Sigmoid colon (tissue), 7 donors: ENCODE measurements around the gene PPP1R26. TPM values are rescaled to one million over a fixed set of nuclear protein-coding genes. Genes with fewer than 3 reads are reported as not detected.
"Not testable (repeated sequence)": the region's sequence is repeated elsewhere in the genome, so short reads cannot be mapped to it uniquely, and the experiment has no call there.

Experiments
- DNase-seq: peaks from one replicate; pipeline ENCODE4 v3.0.0-alpha.2; 2019
- H3K27ac ChIP-seq, 4 donors: fragments of 200-600 bp; sonication (generic); one replicate each; pipeline ENCODE4 v1.5.1; 2016 to 2019; ENCODE audit warnings: mild to moderate bottlenecking in 1 of 4
- H3K27me3 ChIP-seq, 3 donors: fragments of 200-600 bp; sonication (generic); one replicate each; pipeline ENCODE4 v1.5.1; 2019; ENCODE audit warnings: mild to moderate bottlenecking in 1 of 3
- H3K36me3 ChIP-seq, 4 donors: fragments of 200-600 bp; sonication (generic); one replicate each; pipeline ENCODE4 v1.5.1; 2016 to 2019
- H3K4me1 ChIP-seq, 4 donors: fragments of 200-600 bp; sonication (generic); one replicate each; pipeline ENCODE4 v1.5.1; 2017 to 2019
- H3K4me3 ChIP-seq, 4 donors: fragments of 200-600 bp; sonication (generic); one replicate each; pipeline ENCODE4 v1.5.1; 2017 to 2019; ENCODE audit warnings: mild to moderate bottlenecking in 2 of 4, moderate library complexity in 1 of 4
- H3K9me3 ChIP-seq, 4 donors: fragments of 200-600 bp in 3 of 4; sonication (generic) in 3 of 4; one replicate each; pipeline versions ENCODE4 v1.5.1 to v1.6.1; 2013 to 2019
- CTCF ChIP-seq, 4 experiments: fragments of 450-650 bp in 3 of 4; fragments of 200-600 bp in 1 of 4; IDR thresholded peaks; one replicate each; pipeline ENCODE4 v1.5.1; 2016 to 2019; ENCODE audit warnings: antibody characterized with exemption in 4 of 4, mild to moderate bottlenecking in 3 of 4, moderate library complexity in 2 of 4
- EP300 ChIP-seq, 4 donors: sonication (generic); formaldehyde crosslinking; IDR thresholded peaks; one replicate each; pipeline ENCODE4 v1.6.1; 2017; ENCODE audit warnings: antibody characterized with exemption in 4 of 4
- POLR2A ChIP-seq, 2 donors: fragments of 450-650 bp; IDR thresholded peaks; one replicate each; pipeline ENCODE4 v1.6.1; 2016; ENCODE audit warnings: antibody characterized with exemption in 2 of 2, mild to moderate bottlenecking in 2 of 2, moderate library complexity in 2 of 2
- POLR2AphosphoS5 ChIP-seq, 4 donors: sonication (generic); formaldehyde crosslinking; IDR thresholded peaks; one replicate each; pipeline ENCODE4 v1.6.1; 2017; ENCODE audit warnings: antibody characterized with exemption in 4 of 4
- WGBS, 2 donors: extraction: QIAGEN DNeasy Blood & Tissue Kit; methylation state at CpG; one replicate each; pipeline ENCODE4 v1.1.7; 2013; 5-methylcytosine and 5-hydroxymethylcytosine counted together
- intact Hi-C: fragments of 100-400 bp; cut with DNase I; formaldehyde crosslinking; loops from one replicate; pipeline ENCODE4 v1.15.1; 2023
- polyA plus RNA-seq, 3 donors: library from polyadenylated mRNA; stranded (reverse); fragments of 200-250 nt; gene quantifications; one replicate each; pipeline ENCODE4 v1.2.3, GENCODE V29; 2013
- total RNA-seq, 4 donors: library from RNA; depleted of rRNA; stranded (reverse); fragments of >200 nt; gene quantifications; one replicate each; pipeline ENCODE4 v1.1.0, GENCODE V29; 2016
- donor health status: healthy with polysubstance abuse.
- donor health status: Bipolar disorder and iron deficiency.
- donor health status: healthy.

Gene PPP1R26
- total and polyA plus RNA-seq, 7 donors: 4.8 to 12.7 (median 9.5) TPM

GRCh38 chr9:135439916-135440315 is 39.7 kb upstream of the PPP1R26 start:
- Histone ChIP-seq H3K4me3 (no peak overlapping the region), H3K27me3 (peaks cover 0 to 16% (median 0%) of the 10 kb centered on the region in 3 donors), H3K9me3 (peaks cover 0 to 2% (median 0%) of the 10 kb centered on the region in 4 donors), H3K27ac (no peak overlapping the region), H3K4me1 (no peaks in the 10 kb centered on the region), H3K36me3 (no peaks in the 10 kb centered on the region)
- DNase-seq: no peak
- intact Hi-C loops: no loop called here
- 79 to 88% methylated on average over 12 of the region's 12 CpGs for whole genome bisulfite sequencing, 2 donors
- TF ChIP-seq EP300 (IDR thresholded peaks at IDR 0.05) (no peak), POLR2AphosphoS5 (IDR thresholded peaks at IDR 0.05) (no peak), POLR2A (IDR thresholded peaks at IDR 0.05) (no peak), CTCF (IDR thresholded peaks at IDR 0.05) (no peak)

- H3K36me3 ChIP-seq: no peaks in the 10 kb centered on the region
- peaks cover 0 to 18% (median 0%) of the 10 kb centered on the region in 3 donors for H3K27me3 ChIP-seq
- TF ChIP-seq POLR2A (IDR thresholded peaks at IDR 0.05) (no peak), CTCF (IDR thresholded peaks at IDR 0.05) (no peak), POLR2AphosphoS5 (IDR thresholded peaks at IDR 0.05) (no peak), EP300 (IDR thresholded peaks at IDR 0.05) (no peak)
- peaks cover 0 to 2% (median 0%) of the 10 kb centered on the region in 4 donors for H3K9me3 ChIP-seq
- no peak overlapping the region for H3K4me3 ChIP-seq
- 90 to 92% methylated on average over 10 of the region's 10 CpGs for WGBS, 2 donors
- no peak overlapping the region for H3K27ac ChIP-seq
- no peaks in the 10 kb centered on the region for H3K4me1 ChIP-seq
- intact Hi-C loops: no loop called here
- no peak for DNase-seq
Observed at GRCh38 chr9:135440620-135441019, 39.0 kb upstream of the PPP1R26 start.

- DNase-seq, intact Hi-C loops, H3K4me1 ChIP-seq, H3K4me3 ChIP-seq, H3K27ac ChIP-seq, H3K9me3 ChIP-seq, H3K36me3 ChIP-seq: not testable (repeated sequence)
- WGBS, 2 donors: 70 to 74% methylated on average over 23 of the region's 23 CpGs
- H3K27me3 ChIP-seq: peaks cover 0 to 18% (median 0%) of the 10 kb centered on the region in 3 donors
Observed at GRCh38 chr9:135441105-135442071, 38.2 kb upstream of the PPP1R26 start.

- peaks cover 0 to 18% (median 0%) of the 10 kb centered on the region in 3 donors for H3K27me3 ChIP-seq
- H3K27ac ChIP-seq: no peak overlapping the region
- intact Hi-C loops: no loop called here
- no peak overlapping the region for H3K4me3 ChIP-seq
- no peaks in the 10 kb centered on the region for H3K36me3 ChIP-seq
- 80 to 89% methylated on average over 10 of the region's 10 CpGs for WGBS, 2 donors
- no peaks in the 10 kb centered on the region for H3K9me3 ChIP-seq
- no peaks in the 10 kb centered on the region for H3K4me1 ChIP-seq
- no peak for DNase-seq
- no peak for TF ChIP-seq CTCF (IDR thresholded peaks at IDR 0.05)
- no peak for TF ChIP-seq POLR2A (IDR thresholded peaks at IDR 0.05)
- TF ChIP-seq EP300 (IDR thresholded peaks at IDR 0.05): no peak
- TF ChIP-seq POLR2AphosphoS5 (IDR thresholded peaks at IDR 0.05): no peak
Observed at GRCh38 chr9:135442075-135442474, 37.5 kb upstream of the PPP1R26 start.

GRCh38 chr9:135443797-135444425 is 35.7 kb upstream of the PPP1R26 start:
- TF ChIP-seq EP300 (IDR thresholded peaks at IDR 0.05) (no peak), POLR2AphosphoS5 (IDR thresholded peaks at IDR 0.05) (no peak)
- H3K4me3 ChIP-seq: no peak overlapping the region
- H3K36me3 ChIP-seq: no peaks in the 10 kb centered on the region
- no peaks in the 10 kb centered on the region for H3K9me3 ChIP-seq
- intact Hi-C loops: no loop called here
- H3K4me1 ChIP-seq: no peaks in the 10 kb centered on the region
- no peak overlapping the region for H3K27ac ChIP-seq
- H3K27me3 ChIP-seq: peaks cover 0 to 18% (median 0%) of the 10 kb centered on the region in 3 donors
- WGBS, 2 donors: 81 to 85% methylated on average over 28 of the region's 28 CpGs
- no peak for DNase-seq
